NCI-H526 treated with DMSO at 0.1 percent for 48 hours (cell line): ENCODE results near the gene PIGW.

Experiments used
- DNase-seq: peaks from one replicate; lab custom pipeline; 2025; lab: John Stamatoyannopoulos, UW

Gene PIGW

GRCh38 chr17:36509272-36509985 lies 25.4 kb upstream of the PIGW start:
- no peak for DNase-seq

- DNase-seq = no peak
These were observed 24.2 kb upstream of the PIGW start for GRCh38 chr17:36510636-36511035.

- DNase-seq = no peak
These were observed 23.6 kb upstream of the PIGW start for GRCh38 chr17:36511216-36511615.

GRCh38 chr17:36512641-36513040 lies 22.1 kb upstream of the PIGW start:
- DNase-seq = no peak

- DNase-seq = no peak
These were observed 19.9 kb upstream of the PIGW start for GRCh38 chr17:36514856-36515255.

- no peak for DNase-seq
These were observed 18.9 kb upstream of the PIGW start for GRCh38 chr17:36515837-36516236.

GRCh38 chr17:36523113-36523512 lies 11.7 kb upstream of the PIGW start:
- no peak for DNase-seq

- DNase-seq = no peak
These were observed 10.3 kb upstream of the PIGW start for GRCh38 chr17:36524428-36524876.

GRCh38 chr17:36525113-36525512 lies 9.7 kb upstream of the PIGW start:
- DNase-seq = no peak

- no peak for DNase-seq
These were observed 8.9 kb upstream of the PIGW start for GRCh38 chr17:36525888-36526287.

- no peak for DNase-seq
These were observed 7.1 kb upstream of the PIGW start for GRCh38 chr17:36527621-36528250.

GRCh38 chr17:36529121-36529520 lies 5.7 kb upstream of the PIGW start:
- no peak for DNase-seq

GRCh38 chr17:36532435-36532975 lies 2.3 kb upstream of the PIGW start:
- DNase-seq = no peak

GRCh38 chr17:36533935-36534839 lies 600 bp upstream of the PIGW start:
- DNase-seq = peak; percentile 64

- no peak for DNase-seq
These were observed 888 bp downstream of the PIGW start for GRCh38 chr17:36535669-36536081.

- DNase-seq = no peak
These were observed 5.9 kb downstream of the PIGW start for GRCh38 chr17:36540696-36541095.

GRCh38 chr17:36542755-36543154 lies 8.0 kb downstream of the PIGW start:
- DNase-seq = no peak

- no peak for DNase-seq
These were observed 9.2 kb downstream of the PIGW start for GRCh38 chr17:36544044-36544306.

GRCh38 chr17:36544307-36545076 lies 9.7 kb downstream of the PIGW start, which contains the start of gene GGNBP2:
TSS of gene GGNBP2 (plus strand) at chr17:36544919. CDS start at chr17:36545725, 806 bp downstream.
- peak; percentile 70 for DNase-seq

GRCh38 chr17:36545077-36545464 lies 10.3 kb downstream of the PIGW start:
- DNase-seq = no peak

- DNase-seq = peak; percentile 94
These were observed 11.0 kb downstream of the PIGW start for GRCh38 chr17:36545465-36546417.
